ENCODE data around the gene RAD1. TPM values are rescaled to one million over a fixed set of nuclear protein-coding genes. Genes with fewer than 3 reads are reported as not detected.

Gene RAD1
- total RNA-seq, 6 donors from 2014 or later: 12.2 to 39.1 (median 28.8) TPM

DNA sequence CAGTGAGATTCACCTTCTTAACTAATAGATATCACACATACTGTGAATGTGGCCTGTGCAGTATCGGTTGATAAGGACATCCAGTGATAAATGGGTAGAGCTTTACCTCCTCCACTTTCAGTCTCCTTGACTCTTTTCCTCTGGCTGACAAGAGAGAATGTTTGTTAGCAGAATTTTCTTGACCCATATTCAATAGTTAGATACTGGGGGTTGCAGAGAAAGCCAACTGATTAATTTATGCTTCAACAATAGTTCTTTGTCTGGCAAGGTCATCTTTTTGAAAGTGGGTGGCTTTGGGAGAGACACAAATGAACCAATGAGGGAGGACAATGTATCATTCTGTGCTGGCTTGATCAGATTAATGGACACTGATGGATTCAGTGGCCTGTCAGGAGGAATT, 46.0 kb downstream of the RAD1 start:
- 81 to 83% methylated on average over 1 of the region's 1 CpG for WGBS, 2 donors
- no peaks in the 10 kb centered on the region for H3K9me3 ChIP-seq
- H3K36me3 ChIP-seq: no peaks in the 10 kb centered on the region
- TF ChIP-seq, protein P1, sequence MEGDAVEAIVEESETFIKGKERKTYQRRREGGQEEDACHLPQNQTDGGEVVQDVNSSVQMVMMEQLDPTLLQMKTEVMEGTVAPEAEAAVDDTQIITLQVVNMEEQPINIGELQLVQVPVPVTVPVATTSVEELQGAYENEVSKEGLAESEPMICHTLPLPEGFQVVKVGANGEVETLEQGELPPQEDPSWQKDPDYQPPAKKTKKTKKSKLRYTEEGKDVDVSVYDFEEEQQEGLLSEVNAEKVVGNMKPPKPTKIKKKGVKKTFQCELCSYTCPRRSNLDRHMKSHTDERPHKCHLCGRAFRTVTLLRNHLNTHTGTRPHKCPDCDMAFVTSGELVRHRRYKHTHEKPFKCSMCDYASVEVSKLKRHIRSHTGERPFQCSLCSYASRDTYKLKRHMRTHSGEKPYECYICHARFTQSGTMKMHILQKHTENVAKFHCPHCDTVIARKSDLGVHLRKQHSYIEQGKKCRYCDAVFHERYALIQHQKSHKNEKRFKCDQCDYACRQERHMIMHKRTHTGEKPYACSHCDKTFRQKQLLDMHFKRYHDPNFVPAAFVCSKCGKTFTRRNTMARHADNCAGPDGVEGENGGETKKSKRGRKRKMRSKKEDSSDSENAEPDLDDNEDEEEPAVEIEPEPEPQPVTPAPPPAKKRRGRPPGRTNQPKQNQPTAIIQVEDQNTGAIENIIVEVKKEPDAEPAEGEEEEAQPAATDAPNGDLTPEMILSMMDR (IDR thresholded peaks at IDR 0.05): no peak
- TF ChIP-seq POLR2A (IDR thresholded peaks at IDR 0.05): no peak
- no peak for TF ChIP-seq POLR2AphosphoS5 (IDR thresholded peaks at IDR 0.05)
- no peak for TF ChIP-seq EP300 (IDR thresholded peaks at IDR 0.05)
- no peak overlapping the region for H3K4me3 ChIP-seq
- no peak for DNase-seq
- no peaks in the 10 kb centered on the region for H3K4me1 ChIP-seq
- H3K27me3 ChIP-seq: no peaks in the 10 kb centered on the region
- no peak overlapping the region for H3K27ac ChIP-seq
- no peak for ATAC-seq (ENCODE audit: low FRiP score in 2 of 2)

DNA sequence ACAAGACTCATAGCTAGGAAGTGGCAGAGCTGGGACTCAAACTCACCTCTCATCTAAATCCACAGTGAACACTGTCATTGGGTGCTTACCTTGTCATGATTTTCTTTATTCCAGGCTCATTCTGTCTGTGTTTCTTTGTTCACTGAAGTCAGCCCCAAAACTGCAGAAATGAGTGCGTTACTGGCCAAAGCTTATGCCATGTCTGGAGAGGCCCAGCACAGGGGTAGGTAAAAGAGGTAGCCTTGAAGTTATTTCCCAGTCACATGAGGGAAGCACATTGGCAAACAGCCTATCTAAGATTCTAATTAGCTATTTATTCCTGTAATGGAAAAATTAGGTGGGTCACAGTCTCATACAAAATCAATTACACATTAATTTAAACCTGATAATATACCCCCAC, 46.5 kb downstream of the RAD1 start:
- H3K36me3 ChIP-seq: no peaks in the 10 kb centered on the region
- ATAC-seq (ENCODE audit: low FRiP score in 2 of 2) (no peak), DNase-seq (no peak)
- no peak for TF ChIP-seq EP300 (IDR thresholded peaks at IDR 0.05)
- TF ChIP-seq, protein P1 (IDR thresholded peaks at IDR 0.05): no peak
- TF ChIP-seq POLR2AphosphoS5 (IDR thresholded peaks at IDR 0.05): no peak
- no peak for TF ChIP-seq POLR2A (IDR thresholded peaks at IDR 0.05)
- H3K9me3 ChIP-seq: no peaks in the 10 kb centered on the region
- WGBS, 2 donors: 96 to 100% methylated on average over 1 of the region's 1 CpG
- H3K4me3 ChIP-seq: no peak overlapping the region
- H3K27ac ChIP-seq: no peak overlapping the region
- H3K4me1 ChIP-seq: peaks cover 0 to 3% (median 0%) of the 10 kb centered on the region in 4 donors
- H3K27me3 ChIP-seq: no peaks in the 10 kb centered on the region

DNA sequence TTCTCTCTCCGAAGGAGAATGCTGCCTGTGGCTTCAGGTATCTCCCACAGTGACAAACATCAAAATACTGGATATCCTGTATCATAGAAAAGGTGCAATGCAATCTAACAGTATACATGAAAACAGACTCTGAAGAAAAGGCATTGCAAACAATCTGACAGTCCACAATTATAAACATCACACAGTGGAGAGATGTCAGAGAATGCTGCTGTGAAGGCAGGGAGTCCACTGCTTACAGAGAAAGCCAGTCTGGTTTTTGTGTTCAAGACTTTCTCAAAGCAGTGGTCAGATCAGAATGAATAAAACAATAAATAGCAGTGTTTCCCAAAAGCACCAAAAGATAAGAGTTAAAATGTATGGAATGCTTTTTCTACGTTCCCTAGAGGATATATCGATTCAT, 47.6 kb downstream of the RAD1 start:
- no peaks in the 10 kb centered on the region for H3K27me3 ChIP-seq
- DNase-seq (no peak), ATAC-seq (ENCODE audit: low FRiP score in 2 of 2) (no peak)
- TF ChIP-seq POLR2A (IDR thresholded peaks at IDR 0.05): no peak
- TF ChIP-seq, protein P1 (IDR thresholded peaks at IDR 0.05): no peak
- no peaks in the 10 kb centered on the region for H3K9me3 ChIP-seq
- peaks cover 0 to 3% (median 0%) of the 10 kb centered on the region in 4 donors for H3K4me1 ChIP-seq
- H3K36me3 ChIP-seq: no peaks in the 10 kb centered on the region
- no peak overlapping the region for H3K4me3 ChIP-seq
- H3K27ac ChIP-seq: no peak overlapping the region
- 91 to 94% methylated on average over 3 of the region's 3 CpGs for WGBS, 2 donors

DNA sequence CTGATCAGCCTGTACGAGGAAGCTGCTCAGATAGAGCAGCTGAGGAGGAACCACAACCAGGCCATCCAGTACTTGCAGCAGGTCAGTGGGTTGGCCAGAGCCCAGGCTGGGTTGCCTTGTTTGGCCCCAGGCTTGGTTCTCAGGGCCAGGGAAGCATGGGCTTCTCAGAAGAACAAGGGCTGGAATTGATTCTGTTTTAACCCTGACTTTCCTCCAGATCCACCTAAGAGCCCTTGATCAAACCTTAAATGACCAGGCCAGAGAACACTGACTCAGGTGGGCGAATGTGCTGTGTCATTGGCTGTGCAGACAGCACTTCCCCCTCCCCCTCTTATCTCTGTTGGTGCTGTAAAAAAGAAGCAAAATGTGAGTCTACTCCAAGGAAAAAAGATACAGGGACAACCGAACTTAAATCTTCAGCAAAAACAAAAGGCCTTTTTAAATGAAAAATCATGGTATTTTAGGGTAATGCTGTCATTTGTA, 48.3 kb downstream of the RAD1 start:
- no peak overlapping the region for H3K27ac ChIP-seq

DNA sequence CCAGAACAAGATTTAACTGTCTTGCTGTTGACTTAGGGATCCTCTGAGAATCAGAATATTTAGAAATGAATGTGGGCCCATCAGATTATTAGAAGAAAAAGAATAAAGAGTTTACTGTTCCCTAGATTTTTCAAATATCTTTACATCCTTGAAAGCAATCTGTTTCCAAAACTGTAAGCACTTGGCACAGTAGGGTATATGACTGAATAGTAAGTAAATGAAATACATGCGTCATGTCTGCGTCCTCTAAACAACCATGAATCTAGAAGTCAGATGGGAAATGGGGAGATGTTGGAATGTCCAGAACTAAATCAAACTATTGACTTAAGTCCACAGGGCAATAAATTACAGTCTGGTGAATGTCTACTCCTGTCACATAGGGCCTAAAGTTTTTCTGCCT, 50.2 kb downstream of the RAD1 start:
- Histone ChIP-seq H3K27me3 (no peaks in the 10 kb centered on the region), H3K4me1 (peaks cover 0 to 3% (median 0%) of the 10 kb centered on the region in 4 donors), H3K9me3 (no peaks in the 10 kb centered on the region), H3K36me3 (no peaks in the 10 kb centered on the region), H3K27ac (no peak overlapping the region), H3K4me3 (no peak overlapping the region)
- DNase-seq (no peak), ATAC-seq (ENCODE audit: low FRiP score in 2 of 2) (no peak)
- 89 to 98% methylated on average over 2 of the region's 2 CpGs for WGBS, 2 donors
- TF ChIP-seq POLR2A (IDR thresholded peaks at IDR 0.05) (no peak), EP300 (IDR thresholded peaks at IDR 0.05) (no peak), POLR2AphosphoS5 (IDR thresholded peaks at IDR 0.05) (no peak)
- TF ChIP-seq, protein P1 (IDR thresholded peaks at IDR 0.05): no peak

More for the DNA sequence above, 48.3 kb downstream of the RAD1 start:
- H3K4me3 ChIP-seq: no peak overlapping the region
- no peaks in the 10 kb centered on the region for H3K9me3 ChIP-seq
- no peaks in the 10 kb centered on the region for H3K27me3 ChIP-seq
- DNase-seq: no peak
- H3K4me1 ChIP-seq: peaks cover 0 to 3% (median 0%) of the 10 kb centered on the region in 4 donors
- TF ChIP-seq, protein P1 (IDR thresholded peaks at IDR 0.05): no peak
- TF ChIP-seq POLR2AphosphoS5 (IDR thresholded peaks at IDR 0.05): no peak
- no peak for TF ChIP-seq EP300 (IDR thresholded peaks at IDR 0.05)
- no peak for TF ChIP-seq POLR2A (IDR thresholded peaks at IDR 0.05)
- 80 to 88% methylated on average over 2 to 3 of the region's 3 CpGs for WGBS, 2 donors
- no peaks in the 10 kb centered on the region for H3K36me3 ChIP-seq
- ATAC-seq (ENCODE audit: low FRiP score in 2 of 2): no peak

Data from upper lobe of left lung (tissue), 6 donors.